Measurements from ENCODE around the gene UNC5B. TPM values are rescaled to one million over a fixed set of nuclear protein-coding genes. Genes with fewer than 3 reads are reported as not detected.

UNC5B gene
- total RNA-seq, 1 donor from 2014 or later, result 22.4 TPM

GRCh38 chr10:71239946-71240795 lies 27.8 kb downstream of the UNC5B start:
- H3K27ac Mint-ChIP-seq, result peak overlapping the region; percentile 21
- H3K4me3 Mint-ChIP-seq, result peak overlapping the region; percentile 25
- peaks cover 60% of the 10 kb centered on the region for H3K4me1 Mint-ChIP-seq (ENCODE audit: unreplicated experiment)
- TF ChIP-seq, protein P1, sequence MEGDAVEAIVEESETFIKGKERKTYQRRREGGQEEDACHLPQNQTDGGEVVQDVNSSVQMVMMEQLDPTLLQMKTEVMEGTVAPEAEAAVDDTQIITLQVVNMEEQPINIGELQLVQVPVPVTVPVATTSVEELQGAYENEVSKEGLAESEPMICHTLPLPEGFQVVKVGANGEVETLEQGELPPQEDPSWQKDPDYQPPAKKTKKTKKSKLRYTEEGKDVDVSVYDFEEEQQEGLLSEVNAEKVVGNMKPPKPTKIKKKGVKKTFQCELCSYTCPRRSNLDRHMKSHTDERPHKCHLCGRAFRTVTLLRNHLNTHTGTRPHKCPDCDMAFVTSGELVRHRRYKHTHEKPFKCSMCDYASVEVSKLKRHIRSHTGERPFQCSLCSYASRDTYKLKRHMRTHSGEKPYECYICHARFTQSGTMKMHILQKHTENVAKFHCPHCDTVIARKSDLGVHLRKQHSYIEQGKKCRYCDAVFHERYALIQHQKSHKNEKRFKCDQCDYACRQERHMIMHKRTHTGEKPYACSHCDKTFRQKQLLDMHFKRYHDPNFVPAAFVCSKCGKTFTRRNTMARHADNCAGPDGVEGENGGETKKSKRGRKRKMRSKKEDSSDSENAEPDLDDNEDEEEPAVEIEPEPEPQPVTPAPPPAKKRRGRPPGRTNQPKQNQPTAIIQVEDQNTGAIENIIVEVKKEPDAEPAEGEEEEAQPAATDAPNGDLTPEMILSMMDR (conservative IDR thresholded peaks at IDR 0.05), result no peak
- no peak for DNase-seq (ENCODE audit: extremely low spot score, unreplicated experiment)
- peaks cover 3% of the 10 kb centered on the region for H3K27me3 Mint-ChIP-seq
- no peaks in the 10 kb centered on the region for H3K36me3 Mint-ChIP-seq
- no peaks in the 10 kb centered on the region for H3K9me3 Mint-ChIP-seq

DNA sequence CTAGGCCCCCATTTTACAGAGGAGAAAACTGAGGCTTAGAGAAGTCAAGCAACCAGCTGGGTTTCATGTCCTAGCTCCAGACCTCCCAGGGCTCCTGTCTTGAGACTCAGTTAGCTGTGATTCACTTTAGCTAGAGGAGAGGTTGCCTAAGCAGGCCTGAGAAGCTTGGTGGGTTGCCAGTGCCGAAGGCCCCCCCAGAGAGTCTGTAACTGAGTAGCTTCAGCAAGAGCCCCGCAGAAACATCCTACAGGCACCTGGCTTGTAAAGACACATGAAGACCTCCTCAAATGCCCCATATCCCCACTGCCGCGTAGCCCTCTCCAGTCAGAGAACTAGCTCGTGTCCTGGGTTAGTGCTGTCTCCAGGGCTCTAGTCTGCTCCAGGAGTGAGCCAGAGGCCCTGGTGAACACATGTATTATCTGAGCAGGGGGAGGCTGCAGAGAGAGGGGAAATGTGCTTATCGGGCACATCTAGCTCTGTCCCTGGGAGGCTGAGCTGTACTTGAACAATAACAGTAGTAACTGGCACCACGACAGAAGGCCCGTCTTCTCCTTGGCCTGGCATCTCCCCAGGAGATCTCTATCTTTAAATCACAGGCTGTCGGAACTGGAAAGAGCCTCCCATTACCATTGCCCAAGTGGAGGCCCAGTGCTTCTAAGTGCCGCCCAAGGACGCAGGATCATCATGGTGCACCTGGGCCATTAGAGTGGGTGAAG lies 28.9 kb downstream of the UNC5B start:
- TF ChIP-seq, protein P1 (conservative IDR thresholded peaks at IDR 0.05), result no peak
- Mint-ChIP-seq H3K9me3 (no peaks in the 10 kb centered on the region), H3K27me3 (peaks cover 3% of the 10 kb centered on the region), H3K36me3 (no peaks in the 10 kb centered on the region), H3K27ac (peak overlapping the region; percentile 21), H3K4me3 (peak overlapping the region; percentile 25), H3K4me1 (ENCODE audit: unreplicated experiment) (peaks cover 57% of the 10 kb centered on the region)
- no peak for DNase-seq (ENCODE audit: extremely low spot score, unreplicated experiment)

DNA sequence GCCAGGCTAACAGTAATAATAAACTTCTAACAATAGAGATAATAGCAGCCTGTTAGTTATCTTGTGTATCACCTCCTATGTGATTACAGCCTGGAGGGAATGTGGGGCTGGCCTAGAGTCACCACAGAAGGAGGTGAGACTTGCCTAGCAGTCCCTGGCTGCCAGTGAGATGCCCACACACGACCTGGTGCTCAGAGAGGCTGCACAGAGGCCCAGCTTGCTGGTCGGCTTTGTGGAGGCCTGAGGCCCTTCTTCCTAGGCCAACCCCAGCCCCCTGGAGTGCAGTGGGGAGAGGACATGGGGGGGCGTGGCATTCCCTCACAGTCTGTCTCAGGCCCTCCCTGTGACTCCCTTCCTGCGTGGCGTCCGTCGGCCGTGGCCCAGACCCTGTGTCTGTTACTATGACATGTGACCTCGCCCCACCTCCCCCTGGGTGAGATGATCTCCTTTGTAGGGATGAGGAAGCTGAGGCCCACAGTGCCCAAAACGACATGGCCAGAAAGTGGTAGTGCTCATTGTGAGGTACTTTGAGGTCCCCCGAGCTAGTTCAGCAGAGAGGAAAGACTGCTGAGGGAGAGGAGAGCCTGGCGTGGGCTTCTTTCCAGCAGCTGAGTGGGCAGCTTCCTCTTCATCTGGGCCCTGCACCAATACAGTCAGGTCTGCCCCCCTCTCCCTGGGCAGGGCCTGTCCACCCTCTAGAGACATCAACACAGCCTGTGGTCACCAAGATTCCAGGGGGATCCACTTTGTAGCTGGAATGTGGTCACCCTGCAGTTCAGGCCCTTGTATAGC lies 29.7 kb downstream of the UNC5B start:
- H3K36me3 Mint-ChIP-seq, result no peaks in the 10 kb centered on the region
- TF ChIP-seq, protein P1 (conservative IDR thresholded peaks at IDR 0.05), result no peak
- no peak overlapping the region for H3K4me3 Mint-ChIP-seq
- H3K9me3 Mint-ChIP-seq, result no peaks in the 10 kb centered on the region
- no peak for DNase-seq (ENCODE audit: extremely low spot score, unreplicated experiment)
- H3K27me3 Mint-ChIP-seq, result peaks cover 3% of the 10 kb centered on the region
- H3K27ac Mint-ChIP-seq, result no peak overlapping the region
- peaks cover 58% of the 10 kb centered on the region for H3K4me1 Mint-ChIP-seq (ENCODE audit: unreplicated experiment)

DNA sequence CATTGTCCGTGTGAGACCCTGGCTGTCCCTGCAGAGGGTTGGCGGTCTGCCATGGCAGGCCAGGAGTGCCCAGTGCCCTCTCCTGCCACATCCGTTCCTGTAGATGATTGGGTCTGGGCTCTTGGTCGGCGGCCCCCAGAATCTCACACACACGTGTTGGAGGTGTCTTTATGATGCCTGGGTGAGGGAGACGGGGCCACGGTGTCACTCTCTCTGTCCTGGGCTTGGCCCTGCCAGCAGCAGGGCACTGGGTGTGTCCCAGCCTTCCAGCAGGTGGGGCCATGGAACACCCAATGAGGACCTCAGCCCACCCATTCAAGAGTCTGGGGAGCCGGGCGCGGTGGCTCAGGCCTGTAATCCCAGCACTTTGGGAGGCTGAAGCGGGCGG lies 30.2 kb downstream of the UNC5B start:
- Mint-ChIP-seq H3K9me3 (no peaks in the 10 kb centered on the region), H3K27me3 (peaks cover 1% of the 10 kb centered on the region), H3K4me1 (ENCODE audit: unreplicated experiment) (peaks cover 54% of the 10 kb centered on the region), H3K4me3 (no peak overlapping the region), H3K27ac (no peak overlapping the region), H3K36me3 (no peaks in the 10 kb centered on the region)
- DNase-seq (ENCODE audit: extremely low spot score, unreplicated experiment), result no peak
- TF ChIP-seq, protein P1 (conservative IDR thresholded peaks at IDR 0.05), result no peak

DNA sequence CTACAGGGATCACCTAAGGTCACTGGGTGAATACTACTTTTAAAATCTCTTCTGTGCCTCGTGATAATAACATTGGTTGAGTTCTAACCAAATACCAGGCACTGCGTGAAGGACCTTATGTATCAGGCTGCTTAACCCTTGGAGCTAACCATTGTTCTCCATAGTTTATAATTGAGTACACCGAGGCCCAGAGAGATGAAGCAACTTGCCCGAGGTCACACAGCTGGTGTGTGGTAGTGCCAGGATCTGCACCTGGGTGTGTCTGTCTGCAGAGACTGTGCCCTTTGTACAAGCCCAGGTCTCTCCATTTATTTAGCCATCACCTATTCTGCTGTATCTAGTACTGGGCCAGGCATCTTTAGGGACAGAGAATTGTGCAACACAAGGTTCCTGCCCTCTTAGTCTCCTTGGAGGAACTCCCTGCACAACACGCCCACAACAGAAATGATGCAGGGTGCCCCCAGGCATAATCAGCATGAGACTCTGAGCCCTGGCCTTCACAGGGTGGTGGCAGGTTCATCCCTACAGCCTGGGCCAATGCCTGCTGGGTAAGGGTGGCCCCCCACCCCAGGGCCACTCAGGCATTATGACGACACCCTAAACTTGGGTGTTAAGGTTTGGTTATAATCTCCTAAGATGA lies 31.5 kb downstream of the UNC5B start:
- DNase-seq (ENCODE audit: extremely low spot score, unreplicated experiment), result no peak
- peak overlapping the region; percentile 77 for H3K4me3 Mint-ChIP-seq
- no peaks in the 10 kb centered on the region for H3K36me3 Mint-ChIP-seq
- TF ChIP-seq, protein P1 (conservative IDR thresholded peaks at IDR 0.05), result no peak
- H3K27ac Mint-ChIP-seq, result peak overlapping the region; percentile 81
- peaks cover 57% of the 10 kb centered on the region for H3K4me1 Mint-ChIP-seq (ENCODE audit: unreplicated experiment)
- H3K9me3 Mint-ChIP-seq, result no peaks in the 10 kb centered on the region
- no peaks in the 10 kb centered on the region for H3K27me3 Mint-ChIP-seq
